LHCN-M2 (cell line): Measurements from ENCODE around the gene POLN. TPM values are rescaled to one million over a fixed set of nuclear protein-coding genes. Genes with fewer than 3 reads are reported as not detected.

Source experiments
- DNase-seq: peaks from one replicate; pipeline ENCODE4 v3.0.0-alpha.2; 2012; ENCODE audit warnings: low read depth
- total RNA-seq: library from RNA; depleted of rRNA; stranded (reverse); fragments of >200 nt; gene quantifications from 2 replicates; pipeline ENCODE4 v1.2.3, GENCODE V29; 2014

The POLN gene
- total RNA-seq, 1 experiment from 2014 or later: 2.1 TPM

- DNase-seq: no peak
These were observed 22.0 kb upstream of the POLN start for GRCh38 chr4:2263926-2264321.

- no peak for DNase-seq
These were observed 21.0 kb upstream of the POLN start for GRCh38 chr4:2262944-2263250.

GRCh38 chr4:2262145-2262943 lies 20.4 kb upstream of the POLN start:
- DNase-seq: peak; percentile 99

- DNase-seq: no peak
These were observed 19.9 kb upstream of the POLN start, which contains the start of gene MXD4 for GRCh38 chr4:2261853-2262144. Gene MXD4 (minus strand): TSS chr4:2262109. CDS start chr4:2261980, 129 bp downstream.

GRCh38 chr4:2261110-2261852 lies 19.4 kb upstream of the POLN start:
- DNase-seq: peak; percentile 37

GRCh38 chr4:2260344-2261109 lies 18.6 kb upstream of the POLN start:
- no peak for DNase-seq

GRCh38 chr4:2259541-2260343 lies 17.8 kb upstream of the POLN start:
- DNase-seq: no peak

- no peak for DNase-seq
These were observed 17.2 kb upstream of the POLN start for GRCh38 chr4:2259036-2259540.

- DNase-seq: no peak
These were observed 16.4 kb upstream of the POLN start for GRCh38 chr4:2258091-2259035.

GRCh38 chr4:2257361-2258081 lies 15.6 kb upstream of the POLN start:
- DNase-seq: no peak

GRCh38 chr4:2256781-2257191 lies 14.9 kb upstream of the POLN start:
- peak; percentile 35 for DNase-seq

GRCh38 chr4:2256156-2256731 lies 14.3 kb upstream of the POLN start:
- no peak for DNase-seq

- DNase-seq: no peak
These were observed 13.7 kb upstream of the POLN start for GRCh38 chr4:2255501-2256155.

GRCh38 chr4:2254665-2255500 lies 13.0 kb upstream of the POLN start:
- no peak for DNase-seq

- DNase-seq: no peak
These were observed 11.5 kb upstream of the POLN start for GRCh38 chr4:2253160-2254084.

- no peak for DNase-seq
These were observed 10.7 kb upstream of the POLN start for GRCh38 chr4:2252530-2253091.
